ENCODE data around the gene WSCD2.
A peak's percentile ranks its signal among the peaks of the same experiment; 100 is the strongest.

WSCD2 gene

DNA sequence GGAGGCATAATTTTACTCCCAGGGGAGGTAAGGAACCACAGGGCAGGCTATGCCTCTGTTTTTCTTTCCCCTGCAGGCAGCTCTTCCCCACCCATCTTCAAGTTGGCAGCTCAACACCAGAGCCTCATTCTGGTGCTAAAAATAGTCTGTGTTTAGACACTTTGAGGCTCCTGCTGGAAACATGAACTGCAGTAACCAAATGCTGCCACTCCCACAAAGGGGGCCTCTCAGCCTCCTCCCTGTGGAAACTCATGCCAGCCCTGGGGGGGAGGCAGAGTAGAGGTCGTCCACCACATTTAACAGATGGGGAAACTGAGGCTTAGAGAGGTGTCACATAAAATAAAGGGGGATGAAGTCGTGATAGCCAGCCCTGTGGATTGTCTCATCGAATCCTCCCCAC lies 61.4 kb downstream of the WSCD2 start:
- no peak for DNase-seq (ENCODE audit: low spot score)
- in situ Hi-C loops (cut with MboI; ENCODE audit: low pct_unique_long_range_greater_than_20kb, low sequenced_read_pairs, unreplicated experiment) = no loop called here
- no peak for TF ChIP-seq CTCF (IDR thresholded peaks at IDR 0.05; ENCODE audit: extremely low read depth, insufficient read depth, missing control alignments)

DNA sequence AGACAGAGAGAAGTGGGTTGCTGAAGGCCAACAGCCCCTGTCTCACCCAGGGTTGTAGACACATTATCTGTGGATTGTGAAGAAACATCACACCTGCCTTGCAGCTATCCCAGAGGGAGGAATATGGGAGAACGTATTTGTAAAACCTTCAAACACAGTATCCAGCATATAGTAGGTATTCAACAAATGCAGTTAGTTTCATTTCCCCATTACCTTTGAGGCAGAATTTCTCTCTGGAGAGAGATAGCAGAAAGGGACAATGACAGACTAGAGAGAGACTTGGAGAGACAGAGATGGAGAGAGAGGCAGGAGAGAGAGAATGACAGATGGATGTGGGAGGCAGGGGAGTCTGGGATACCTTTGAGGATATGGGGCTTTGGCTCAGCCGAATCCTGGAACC lies 62.0 kb downstream of the WSCD2 start:
- in situ Hi-C loops (cut with MboI; ENCODE audit: low pct_unique_long_range_greater_than_20kb, low sequenced_read_pairs, unreplicated experiment) = no loop called here
- no peak for DNase-seq (ENCODE audit: low spot score)
- no peak for TF ChIP-seq CTCF (IDR thresholded peaks at IDR 0.05; ENCODE audit: extremely low read depth, insufficient read depth, missing control alignments)

DNA sequence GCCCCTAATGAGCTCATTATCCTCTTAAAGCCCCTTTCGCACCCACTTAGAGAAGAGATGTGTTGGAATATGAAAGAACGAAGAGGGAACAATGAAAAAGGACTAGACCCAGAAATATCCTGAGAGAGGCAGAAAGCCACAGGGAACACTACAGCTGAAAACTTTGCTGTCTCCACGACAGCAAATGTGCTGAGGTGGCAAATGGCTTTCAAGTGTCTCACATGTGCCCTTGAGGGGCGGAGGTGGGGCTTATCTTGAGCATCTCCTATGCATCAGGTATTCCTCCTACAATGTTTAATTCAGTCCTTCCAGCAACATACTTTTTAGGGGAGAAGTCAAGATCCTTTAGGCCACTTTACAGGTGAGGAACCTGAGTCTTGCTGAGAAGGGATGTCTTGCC lies 62.9 kb downstream of the WSCD2 start:
- TF ChIP-seq CTCF (IDR thresholded peaks at IDR 0.05; ENCODE audit: extremely low read depth, insufficient read depth, missing control alignments) = no peak
- DNase-seq (ENCODE audit: low spot score) = no peak
- in situ Hi-C loops (cut with MboI; ENCODE audit: low pct_unique_long_range_greater_than_20kb, low sequenced_read_pairs, unreplicated experiment) = no loop called here

DNA sequence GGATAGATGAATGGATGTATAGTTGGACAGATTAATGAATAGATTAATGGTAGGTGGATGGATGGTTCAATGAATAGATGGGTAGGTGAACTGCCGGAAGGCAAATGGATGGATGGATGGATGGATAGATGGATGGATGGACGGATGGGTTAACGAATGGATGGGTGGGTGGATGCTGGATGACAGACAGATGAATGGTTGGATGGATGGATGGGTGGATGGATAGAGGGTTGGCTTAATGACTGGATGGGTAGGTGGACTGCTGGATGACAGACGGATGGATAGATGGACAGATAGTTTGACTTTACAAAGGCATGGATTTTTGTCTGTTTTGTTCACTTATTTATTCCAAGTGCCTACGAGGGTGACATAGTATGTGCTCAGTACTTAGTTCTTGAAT lies 64.4 kb downstream of the WSCD2 start:
- no peak for DNase-seq (ENCODE audit: low spot score)
- in situ Hi-C loops (cut with MboI; ENCODE audit: low pct_unique_long_range_greater_than_20kb, low sequenced_read_pairs, unreplicated experiment) = no loop called here
- TF ChIP-seq CTCF (IDR thresholded peaks at IDR 0.05; ENCODE audit: extremely low read depth, insufficient read depth, missing control alignments) = no peak

- DNase-seq (ENCODE audit: low spot score) = peak; percentile 71
- in situ Hi-C loops (cut with MboI; ENCODE audit: low pct_unique_long_range_greater_than_20kb, low sequenced_read_pairs, unreplicated experiment) = no loop called here
- TF ChIP-seq CTCF (IDR thresholded peaks at IDR 0.05; ENCODE audit: extremely low read depth, insufficient read depth, missing control alignments) = peak; percentile 62
These were observed 64.8 kb downstream of the WSCD2 start for GRCh38 chr12:108193917-108194316.

DNA sequence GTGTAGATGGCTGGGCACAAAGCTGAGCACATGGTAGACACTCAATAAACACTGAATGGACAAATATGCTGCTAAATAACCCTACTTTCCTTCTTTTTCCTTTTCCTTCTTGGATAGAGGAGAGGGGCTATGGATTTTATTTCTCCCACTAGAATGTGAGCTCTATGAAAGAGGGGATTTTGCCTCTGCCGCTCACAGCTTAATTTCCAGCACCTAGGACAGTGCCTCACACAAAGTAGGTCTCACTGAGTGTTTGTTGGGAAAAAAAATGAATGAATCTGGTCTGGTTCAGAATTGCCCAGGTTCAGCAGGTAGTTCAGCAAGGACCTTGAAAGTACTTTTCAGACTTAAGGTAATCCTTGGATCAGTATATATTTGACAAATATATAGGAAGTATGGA lies 65.5 kb downstream of the WSCD2 start:
- TF ChIP-seq CTCF (IDR thresholded peaks at IDR 0.05; ENCODE audit: extremely low read depth, insufficient read depth, missing control alignments) = no peak
- in situ Hi-C loops (cut with MboI; ENCODE audit: low pct_unique_long_range_greater_than_20kb, low sequenced_read_pairs, unreplicated experiment) = no loop called here
- DNase-seq (ENCODE audit: low spot score) = no peak

GRCh38 chr12:108196319-108196718 lies 67.2 kb downstream of the WSCD2 start:
- no peak for TF ChIP-seq CTCF (IDR thresholded peaks at IDR 0.05; ENCODE audit: extremely low read depth, insufficient read depth, missing control alignments)
- no peak for DNase-seq (ENCODE audit: low spot score)
- in situ Hi-C loops (cut with MboI; ENCODE audit: low pct_unique_long_range_greater_than_20kb, low sequenced_read_pairs, unreplicated experiment) = no loop called here
